HepG2 (cell line): ENCODE data around the gene EIF5B. TPM values are rescaled to one million over a fixed set of nuclear protein-coding genes. Genes with fewer than 3 reads are reported as not detected.

ENCODE experiments used
- AHR ChIP-seq: IDR thresholded peaks from 2 replicates; pipeline ENCODE4 v1.6.1; 2018; ENCODE audit warnings: missing genetic modification reagents, missing compliant biosample characterization
- CHD4 ChIP-seq: fragments of 200-600 bp; sonication (generic); IDR thresholded peaks from 2 replicates; pipeline ENCODE4 v1.7.0; 2017; ENCODE audit warnings: mild to moderate bottlenecking, low read length, borderline replicate concordance
- HOXA3 ChIP-seq: sonication (generic); formaldehyde crosslinking; IDR thresholded peaks from 2 replicates; pipeline ENCODE4 v1.5.0; 2020; ENCODE audit warnings: missing genetic modification reagents
- NCOA2 ChIP-seq: sonication (generic); formaldehyde crosslinking; IDR thresholded peaks from 2 replicates; pipeline ENCODE4 v1.8.0; 2022; ENCODE audit warnings: inconsistent platforms
- PHF8 ChIP-seq: sonication (generic); formaldehyde crosslinking; IDR thresholded peaks from 2 replicates; pipeline ENCODE4 v1.5.0; 2020; ENCODE audit warnings: missing genetic modification reagents
- RBAK ChIP-seq: sonication (generic); formaldehyde crosslinking; IDR thresholded peaks from 2 replicates; pipeline ENCODE4 v1.5.1; 2020; ENCODE audit warnings: mild to moderate bottlenecking, missing genetic modification reagents
- SMAD1 ChIP-seq: sonication (generic); formaldehyde crosslinking; IDR thresholded peaks from 2 replicates; pipeline ENCODE4 v1.4.0; 2020; ENCODE audit warnings: missing genetic modification reagents, low read depth, mild to moderate bottlenecking, borderline replicate concordance
- SOX5 ChIP-seq: IDR thresholded peaks from 2 replicates; pipeline ENCODE4 v1.6.1; 2016; ENCODE audit warnings: borderline replicate concordance
- TCF7 ChIP-seq: sonication (generic); IDR thresholded peaks from 2 replicates; pipeline ENCODE4 v1.6.1; 2016; ENCODE audit warnings: antibody characterized with exemption, low read depth
- XRCC5 ChIP-seq: fragments of 200-400 bp; formaldehyde crosslinking; optimal IDR thresholded peaks from 2 replicates; pipeline ENCODE3; 2017; ENCODE audit warnings: mild to moderate bottlenecking, low read length
- ZBTB20 ChIP-seq: sonication (generic); formaldehyde crosslinking; IDR thresholded peaks from 2 replicates; pipeline ENCODE4 v1.8.1; 2023; ENCODE audit warnings: missing genetic modification reagents, low read depth, mild to moderate bottlenecking, borderline replicate concordance
- ZBTB26 ChIP-seq: IDR thresholded peaks from 2 replicates; pipeline ENCODE4 v1.6.1; 2016; ENCODE audit warnings: missing compliant biosample characterization, missing genetic modification reagents, borderline replicate concordance
- ZBTB8A ChIP-seq: sonication (generic); formaldehyde crosslinking; IDR thresholded peaks from 2 replicates; pipeline ENCODE4 v1.4.0; 2020; ENCODE audit warnings: mild to moderate bottlenecking, low read depth, missing genetic modification reagents, borderline replicate concordance
- ZNF136 ChIP-seq: sonication (generic); formaldehyde crosslinking; IDR thresholded peaks from 2 replicates; pipeline ENCODE4 v1.8.1; 2022; ENCODE audit warnings: low read depth, mild to moderate bottlenecking, moderate library complexity, missing genetic modification reagents
- ZNF34 ChIP-seq: sonication (generic); formaldehyde crosslinking; IDR thresholded peaks from 2 replicates; pipeline ENCODE4 v1.4.0; 2020; ENCODE audit warnings: mild to moderate bottlenecking, missing genetic modification reagents, borderline replicate concordance
- ZNF414 ChIP-seq: sonication (generic); formaldehyde crosslinking; IDR thresholded peaks from 2 replicates; pipeline ENCODE4 v1.5.0; 2020; ENCODE audit warnings: missing genetic modification reagents
- ZNF562 ChIP-seq: sonication (generic); formaldehyde crosslinking; IDR thresholded peaks from 2 replicates; pipeline ENCODE4 v1.8.0; 2022; ENCODE audit warnings: missing genetic modification reagents, borderline replicate concordance
- ZNF777 ChIP-seq: sonication (generic); formaldehyde crosslinking; IDR thresholded peaks from 2 replicates; pipeline ENCODE4 v1.4.0; 2020; ENCODE audit warnings: missing genetic modification reagents
- polyA plus RNA-seq, 8 experiments: library from polyadenylated mRNA; depleted of rRNA in 3 of 8; stranded (reverse) in 7 of 8; unstranded in 1 of 8; fragments of >200 nt; fragmentation: Illumina TruSeq in 4 of 8; extraction: Trizol in 4 of 8; gene quantifications; 2 replicates each; pipeline versions ENCODE4 v1.2.1 to v1.2.3, GENCODE V29; 2011 to 2016; ENCODE audit warnings: low read depth in 4 of 8, missing spikeins in 1 of 8, mixed read lengths in 1 of 8; ENCODE audit not compliant: insufficient read depth in 1 of 8
- total RNA-seq, 5 experiments: library from RNA; depleted of rRNA; stranded (reverse); fragments of >200 nt; fragmentation: Illumina TruSeq; extraction: Trizol; gene quantifications; 2 replicates each; pipeline ENCODE4 v1.2.3, GENCODE V29; 2016; ENCODE audit warnings: low read depth in 1 of 5
- TF ChIP-seq, protein P1 (sequence below): sonication (generic); formaldehyde crosslinking; IDR thresholded peaks from 2 replicates; pipeline ENCODE4 v1.5.1; 2020; ENCODE audit warnings: mild to moderate bottlenecking, missing genetic modification reagents, borderline replicate concordance
- TF ChIP-seq, protein P2 (sequence below): sonication (generic); IDR thresholded peaks from 2 replicates; pipeline ENCODE4 v1.6.1; 2016; ENCODE audit warnings: low read depth, borderline replicate concordance

The EIF5B gene
- total and polyA plus RNA-seq, 2 of the 13 experiments (the other 11 are each of a cell fraction or from before 2014, with no cell fraction given) = 8.8 to 32.1 TPM

- peak; percentile 96 for TF ChIP-seq ZBTB26 (CRISPR knock-in tag)
- TF ChIP-seq ZNF562 (CRISPR knock-in tag) = no peak
- peak; percentile 80; the same call in 1 of the 2 replicates for TF ChIP-seq ZNF136
- TF ChIP-seq CHD4 = no peak
- peak; percentile 92 for TF ChIP-seq ZNF777 (CRISPR knock-in tag)
- TF ChIP-seq ZBTB8A = peak; percentile 42; the same call in 1 of the 2 replicates
- no peak for TF ChIP-seq ZNF414 (CRISPR knock-in tag)
- TF ChIP-seq, protein P1, sequence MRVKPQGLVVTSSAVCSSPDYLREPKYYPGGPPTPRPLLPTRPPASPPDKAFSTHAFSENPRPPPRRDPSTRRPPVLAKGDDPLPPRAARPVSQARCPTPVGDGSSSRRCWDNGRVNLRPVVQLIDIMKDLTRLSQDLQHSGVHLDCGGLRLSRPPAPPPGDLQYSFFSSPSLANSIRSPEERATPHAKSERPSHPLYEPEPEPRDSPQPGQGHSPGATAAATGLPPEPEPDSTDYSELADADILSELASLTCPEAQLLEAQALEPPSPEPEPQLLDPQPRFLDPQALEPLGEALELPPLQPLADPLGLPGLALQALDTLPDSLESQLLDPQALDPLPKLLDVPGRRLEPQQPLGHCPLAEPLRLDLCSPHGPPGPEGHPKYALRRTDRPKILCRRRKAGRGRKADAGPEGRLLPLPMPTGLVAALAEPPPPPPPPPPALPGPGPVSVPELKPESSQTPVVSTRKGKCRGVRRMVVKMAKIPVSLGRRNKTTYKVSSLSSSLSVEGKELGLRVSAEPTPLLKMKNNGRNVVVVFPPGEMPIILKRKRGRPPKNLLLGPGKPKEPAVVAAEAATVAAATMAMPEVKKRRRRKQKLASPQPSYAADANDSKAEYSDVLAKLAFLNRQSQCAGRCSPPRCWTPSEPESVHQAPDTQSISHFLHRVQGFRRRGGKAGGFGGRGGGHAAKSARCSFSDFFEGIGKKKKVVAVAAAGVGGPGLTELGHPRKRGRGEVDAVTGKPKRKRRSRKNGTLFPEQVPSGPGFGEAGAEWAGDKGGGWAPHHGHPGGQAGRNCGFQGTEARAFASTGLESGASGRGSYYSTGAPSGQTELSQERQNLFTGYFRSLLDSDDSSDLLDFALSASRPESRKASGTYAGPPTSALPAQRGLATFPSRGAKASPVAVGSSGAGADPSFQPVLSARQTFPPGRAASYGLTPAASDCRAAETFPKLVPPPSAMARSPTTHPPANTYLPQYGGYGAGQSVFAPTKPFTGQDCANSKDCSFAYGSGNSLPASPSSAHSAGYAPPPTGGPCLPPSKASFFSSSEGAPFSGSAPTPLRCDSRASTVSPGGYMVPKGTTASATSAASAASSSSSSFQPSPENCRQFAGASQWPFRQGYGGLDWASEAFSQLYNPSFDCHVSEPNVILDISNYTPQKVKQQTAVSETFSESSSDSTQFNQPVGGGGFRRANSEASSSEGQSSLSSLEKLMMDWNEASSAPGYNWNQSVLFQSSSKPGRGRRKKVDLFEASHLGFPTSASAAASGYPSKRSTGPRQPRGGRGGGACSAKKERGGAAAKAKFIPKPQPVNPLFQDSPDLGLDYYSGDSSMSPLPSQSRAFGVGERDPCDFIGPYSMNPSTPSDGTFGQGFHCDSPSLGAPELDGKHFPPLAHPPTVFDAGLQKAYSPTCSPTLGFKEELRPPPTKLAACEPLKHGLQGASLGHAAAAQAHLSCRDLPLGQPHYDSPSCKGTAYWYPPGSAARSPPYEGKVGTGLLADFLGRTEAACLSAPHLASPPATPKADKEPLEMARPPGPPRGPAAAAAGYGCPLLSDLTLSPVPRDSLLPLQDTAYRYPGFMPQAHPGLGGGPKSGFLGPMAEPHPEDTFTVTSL = peak; percentile 74; the same call in 1 of the 2 replicates
- TF ChIP-seq ZBTB20 (CRISPR knock-in tag) = peak; percentile 57
- peak; percentile 39; the same call in 1 of the 2 replicates for TF ChIP-seq AHR (CRISPR knock-in tag)
- peak; percentile 99 for TF ChIP-seq PHF8 (CRISPR knock-in tag)
- no peak for TF ChIP-seq TCF7
- peak; percentile 97 for TF ChIP-seq ZNF34 (CRISPR knock-in tag)
- TF ChIP-seq SMAD1 (CRISPR knock-in tag) = peak; percentile 98; the same call in 1 of the 2 replicates
- peak; percentile 96 for TF ChIP-seq HOXA3 (CRISPR knock-in tag)
- TF ChIP-seq XRCC5 = no peak
- TF ChIP-seq RBAK = no peak
- peak; percentile 59; the same call in 1 of the 2 replicates for TF ChIP-seq SOX5
- TF ChIP-seq NCOA2 (CRISPR knock-in tag) = peak; percentile 64
- TF ChIP-seq, protein P2, sequence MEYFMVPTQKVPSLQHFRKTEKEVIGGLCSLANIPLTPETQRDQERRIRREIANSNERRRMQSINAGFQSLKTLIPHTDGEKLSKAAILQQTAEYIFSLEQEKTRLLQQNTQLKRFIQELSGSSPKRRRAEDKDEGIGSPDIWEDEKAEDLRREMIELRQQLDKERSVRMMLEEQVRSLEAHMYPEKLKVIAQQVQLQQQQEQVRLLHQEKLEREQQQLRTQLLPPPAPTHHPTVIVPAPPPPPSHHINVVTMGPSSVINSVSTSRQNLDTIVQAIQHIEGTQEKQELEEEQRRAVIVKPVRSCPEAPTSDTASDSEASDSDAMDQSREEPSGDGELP = peak; percentile 80; the same call in 1 of the 2 replicates
Measured at GRCh38 chr2:99335911-99336803, 1.0 kb upstream of the EIF5B start, which contains the start of gene TXNDC9 (continued).
